Astrocyte of the spinal cord (primary cell): ENCODE data around the gene CTTNBP2.

Source experiments
- DNase-seq: peaks from one replicate; pipeline ENCODE4 v3.0.0; 2011; ENCODE audit warnings: low read depth, low spot score
- H3K4me3 ChIP-seq: 2 replicates; pipeline ENCODE4 v1.5.1; 2011; ENCODE audit warnings: low read depth, mild to moderate bottlenecking, low read length, moderate library complexity
- CTCF ChIP-seq: IDR thresholded peaks from 2 replicates; pipeline ENCODE4 v1.5.1; 2012; ENCODE audit warnings: low read depth, mild to moderate bottlenecking, low read length, inconsistent platforms
- in situ Hi-C: cut with HindIII; loops from 2 replicates; pipeline ENCODE4 v1.10.0; 2017; ENCODE audit warnings: low sequenced_read_pairs

CTTNBP2 gene

GRCh38 chr7:117800406-117800805 lies 72.8 kb downstream of the CTTNBP2 start:
- in situ Hi-C loops, result no loop called here
- H3K4me3 ChIP-seq, result no peak overlapping the region
- TF ChIP-seq CTCF, result no peak
- DNase-seq, result no peak

GRCh38 chr7:117796889-117797288 lies 76.4 kb downstream of the CTTNBP2 start:
- in situ Hi-C loops, result no loop called here
- TF ChIP-seq CTCF, result no peak
- H3K4me3 ChIP-seq, result no peak overlapping the region
- no peak for DNase-seq

GRCh38 chr7:117793976-117794375 lies 79.3 kb downstream of the CTTNBP2 start:
- DNase-seq, result no peak
- no peak overlapping the region for H3K4me3 ChIP-seq
- in situ Hi-C loops, result no loop called here
- TF ChIP-seq CTCF, result no peak

GRCh38 chr7:117793521-117793920 lies 79.7 kb downstream of the CTTNBP2 start:
- no peak for DNase-seq
- no peak for TF ChIP-seq CTCF
- in situ Hi-C loops, result no loop called here
- no peak overlapping the region for H3K4me3 ChIP-seq

- no peak for DNase-seq
- in situ Hi-C loops, result no loop called here
- H3K4me3 ChIP-seq, result no peak overlapping the region
- no peak for TF ChIP-seq CTCF
Observed at GRCh38 chr7:117791877-117792780, 81.1 kb downstream of the CTTNBP2 start.

- no peak for TF ChIP-seq CTCF
- in situ Hi-C loops, result no loop called here
- DNase-seq, result no peak
- no peak overlapping the region for H3K4me3 ChIP-seq
Observed at GRCh38 chr7:117790731-117791130, 82.5 kb downstream of the CTTNBP2 start.
